BJ (cell line): ENCODE results near the gene ZBTB46. TPM values are rescaled to one million over a fixed set of nuclear protein-coding genes. Genes with fewer than 3 reads are reported as not detected.

Experiments
- CTCF ChIA-PET: fragments of 350-600 bp; formaldehyde crosslinking; extraction: SDS; loops from one replicate; lab custom pipeline; 2021; ENCODE audit warnings: antibody characterized with exemption, inconsistent platforms; lab: Yijun Ruan, JAX
- POLR2A ChIA-PET: fragments of 300-600 bp; sonication (Branson Sonifier 250); formaldehyde crosslinking; extraction: SDS; loops from one replicate; lab custom pipeline; 2021; ENCODE audit warnings: antibody characterized with exemption; lab: Charles Lee
- DNase-seq: peaks from one replicate; pipeline ENCODE4 v3.0.0-alpha.2; 2011; ENCODE audit warnings: low read depth
- H3K27me3 ChIP-seq: 2 replicates; pipeline ENCODE4 v1.6.0; 2011; ENCODE audit warnings: low read length; ENCODE audit not compliant: control insufficient read depth, insufficient read depth
- H3K36me3 ChIP-seq: 2 replicates; pipeline ENCODE4 v1.5.1; 2011; ENCODE audit warnings: low read length; ENCODE audit not compliant: control insufficient read depth, insufficient read depth
- H3K4me3 ChIP-seq: 2 replicates; pipeline ENCODE4 v1.5.1; 2011; ENCODE audit warnings: low read depth, mild to moderate bottlenecking, control low read depth, low read length
- polyA plus RNA-seq: library from polyadenylated mRNA; depleted of rRNA; stranded (reverse); fragments of >200 nt; gene quantifications from 2 replicates; pipeline ENCODE4 v1.2.3, GENCODE V29; 2011
- TF ChIP-seq, protein P1 (sequence below): IDR thresholded peaks from 2 replicates; pipeline ENCODE4 v1.5.1; 2011; ENCODE audit warnings: low read depth, mild to moderate bottlenecking, control low read depth, inconsistent platforms, low read length, moderate library complexity; ENCODE audit not compliant: insufficient read depth

ZBTB46 gene
- polyA plus RNA-seq, 1 experiment = 0.32 TPM

GRCh38 chr20:63826753-63827152 is 4.3 kb downstream of the ZBTB46 start:
- POLR2A ChIA-PET = no interaction called here
- Histone ChIP-seq H3K4me3 (no peak overlapping the region), H3K36me3 (no peaks in the 10 kb centered on the region), H3K27me3 (peaks cover 18% of the 10 kb centered on the region)
- TF ChIP-seq, protein P1, sequence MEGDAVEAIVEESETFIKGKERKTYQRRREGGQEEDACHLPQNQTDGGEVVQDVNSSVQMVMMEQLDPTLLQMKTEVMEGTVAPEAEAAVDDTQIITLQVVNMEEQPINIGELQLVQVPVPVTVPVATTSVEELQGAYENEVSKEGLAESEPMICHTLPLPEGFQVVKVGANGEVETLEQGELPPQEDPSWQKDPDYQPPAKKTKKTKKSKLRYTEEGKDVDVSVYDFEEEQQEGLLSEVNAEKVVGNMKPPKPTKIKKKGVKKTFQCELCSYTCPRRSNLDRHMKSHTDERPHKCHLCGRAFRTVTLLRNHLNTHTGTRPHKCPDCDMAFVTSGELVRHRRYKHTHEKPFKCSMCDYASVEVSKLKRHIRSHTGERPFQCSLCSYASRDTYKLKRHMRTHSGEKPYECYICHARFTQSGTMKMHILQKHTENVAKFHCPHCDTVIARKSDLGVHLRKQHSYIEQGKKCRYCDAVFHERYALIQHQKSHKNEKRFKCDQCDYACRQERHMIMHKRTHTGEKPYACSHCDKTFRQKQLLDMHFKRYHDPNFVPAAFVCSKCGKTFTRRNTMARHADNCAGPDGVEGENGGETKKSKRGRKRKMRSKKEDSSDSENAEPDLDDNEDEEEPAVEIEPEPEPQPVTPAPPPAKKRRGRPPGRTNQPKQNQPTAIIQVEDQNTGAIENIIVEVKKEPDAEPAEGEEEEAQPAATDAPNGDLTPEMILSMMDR = no peak
- CTCF ChIA-PET = no interaction called here
- no peak for DNase-seq

- ChIA-PET POLR2A (no interaction called here), CTCF (no interaction called here)
- Histone ChIP-seq H3K27me3 (peaks cover 18% of the 10 kb centered on the region), H3K4me3 (no peak overlapping the region), H3K36me3 (no peaks in the 10 kb centered on the region)
- TF ChIP-seq, protein P1 = no peak
- DNase-seq = no peak
Measured at GRCh38 chr20:63825331-63826118, 5.5 kb downstream of the ZBTB46 start.

DNA sequence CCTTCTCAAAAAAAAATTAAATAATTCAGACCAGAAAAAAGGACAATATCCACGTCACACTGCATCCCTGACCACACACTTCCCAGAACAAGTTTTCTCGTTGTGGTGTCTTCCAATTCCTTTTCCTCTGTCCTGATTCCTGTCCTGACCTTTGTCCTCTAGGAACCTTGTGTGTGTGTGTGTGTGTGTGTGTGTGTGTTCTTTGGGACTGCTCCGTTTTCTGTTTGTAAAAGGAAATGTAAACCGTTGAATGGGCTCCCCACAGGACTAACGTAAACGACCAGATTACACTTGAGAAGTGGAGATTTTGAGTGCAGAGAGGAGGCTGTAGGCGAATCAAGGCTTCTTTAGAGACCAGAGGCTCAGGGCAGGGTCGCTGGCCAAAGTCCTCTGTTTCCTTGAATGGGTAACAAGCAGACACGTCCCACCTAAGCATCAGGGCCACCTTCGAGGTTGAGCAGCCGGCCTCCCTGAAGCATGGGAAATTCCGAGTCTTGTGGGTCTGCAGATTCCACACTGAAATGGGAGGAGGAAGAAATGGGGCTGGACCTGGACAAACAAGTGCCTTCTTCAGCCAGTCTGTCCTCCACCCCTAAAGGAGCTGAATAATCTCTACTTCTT is 7.3 kb downstream of the ZBTB46 start:
- POLR2A ChIA-PET = no interaction called here
- Histone ChIP-seq H3K4me3 (no peak overlapping the region), H3K27me3 (peaks cover 9% of the 10 kb centered on the region), H3K36me3 (no peaks in the 10 kb centered on the region)
- TF ChIP-seq, protein P1 = no peak
- DNase-seq = no peak
- CTCF ChIA-PET = no interaction called here

- Histone ChIP-seq H3K36me3 (no peaks in the 10 kb centered on the region), H3K27me3 (peaks cover 4% of the 10 kb centered on the region), H3K4me3 (no peak overlapping the region)
- TF ChIP-seq, protein P1 = no peak
- ChIA-PET POLR2A (no interaction called here), CTCF (interaction anchor here (1.3 kb wide), 1 partner anchor 36 kb away, joined by 6 read pairs; no protein-coding TSS in a partner anchor)
- no peak for DNase-seq
Measured at GRCh38 chr20:63822276-63822696, 8.8 kb downstream of the ZBTB46 start.

- TF ChIP-seq, protein P1 = no peak
- no peak overlapping the region for H3K4me3 ChIP-seq
- peaks cover 4% of the 10 kb centered on the region for H3K27me3 ChIP-seq
- POLR2A ChIA-PET = no interaction called here
- H3K36me3 ChIP-seq = no peaks in the 10 kb centered on the region
- DNase-seq = no peak
- CTCF ChIA-PET = interaction anchor here (1.3 kb wide), 1 partner anchor 35 kb away, joined by 6 read pairs; no protein-coding TSS in a partner anchor
Measured at GRCh38 chr20:63821811-63822210, 9.3 kb downstream of the ZBTB46 start.
